ENCODE data around the gene RITA1. TPM values are rescaled to one million over a fixed set of nuclear protein-coding genes. Genes with fewer than 3 reads are reported as not detected.

RITA1 gene
- total and polyA plus RNA-seq, 3 donors from 2014 or later, result 14.3 to 22.1 (median 20.9) TPM

DNA sequence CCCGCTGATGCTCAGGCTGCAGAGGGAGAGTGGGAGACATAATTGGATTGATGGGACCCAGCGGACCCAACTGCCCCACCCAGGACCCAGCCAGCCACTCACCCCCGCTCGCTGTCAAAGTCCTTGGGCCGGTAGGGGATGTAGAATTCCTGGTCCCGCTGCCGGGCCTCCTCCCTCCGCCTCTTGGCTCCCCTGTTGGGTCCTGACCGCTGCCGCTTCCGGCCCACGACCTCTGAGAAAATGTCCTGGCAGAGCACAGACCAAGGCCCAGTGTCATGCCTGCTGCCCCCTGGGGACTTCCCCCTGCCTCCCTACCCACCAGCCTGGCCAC is 22.5 kb upstream of the RITA1 start:
- DNase-seq, result no peak
- intact Hi-C loops (cut with DNase I; ENCODE audit: low total_unique reads), result no loop called here
- Histone ChIP-seq H3K36me3 (ENCODE audit: low read depth, missing control alignments) (no peaks in the 10 kb centered on the region), H3K4me1 (peaks cover 12% of the 10 kb centered on the region), H3K27me3 (no peaks in the 10 kb centered on the region), H3K4me3 (no peak overlapping the region), H3K9me3 (no peaks in the 10 kb centered on the region), H3K27ac (no peak overlapping the region)
- 89 to 91% methylated on average over 6 to 12 of the region's 12 CpGs for WGBS, 2 donors
- TF ChIP-seq, protein P1, sequence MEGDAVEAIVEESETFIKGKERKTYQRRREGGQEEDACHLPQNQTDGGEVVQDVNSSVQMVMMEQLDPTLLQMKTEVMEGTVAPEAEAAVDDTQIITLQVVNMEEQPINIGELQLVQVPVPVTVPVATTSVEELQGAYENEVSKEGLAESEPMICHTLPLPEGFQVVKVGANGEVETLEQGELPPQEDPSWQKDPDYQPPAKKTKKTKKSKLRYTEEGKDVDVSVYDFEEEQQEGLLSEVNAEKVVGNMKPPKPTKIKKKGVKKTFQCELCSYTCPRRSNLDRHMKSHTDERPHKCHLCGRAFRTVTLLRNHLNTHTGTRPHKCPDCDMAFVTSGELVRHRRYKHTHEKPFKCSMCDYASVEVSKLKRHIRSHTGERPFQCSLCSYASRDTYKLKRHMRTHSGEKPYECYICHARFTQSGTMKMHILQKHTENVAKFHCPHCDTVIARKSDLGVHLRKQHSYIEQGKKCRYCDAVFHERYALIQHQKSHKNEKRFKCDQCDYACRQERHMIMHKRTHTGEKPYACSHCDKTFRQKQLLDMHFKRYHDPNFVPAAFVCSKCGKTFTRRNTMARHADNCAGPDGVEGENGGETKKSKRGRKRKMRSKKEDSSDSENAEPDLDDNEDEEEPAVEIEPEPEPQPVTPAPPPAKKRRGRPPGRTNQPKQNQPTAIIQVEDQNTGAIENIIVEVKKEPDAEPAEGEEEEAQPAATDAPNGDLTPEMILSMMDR (IDR thresholded peaks at IDR 0.05), result no peak
- TF ChIP-seq POLR2A (IDR thresholded peaks at IDR 0.05), result no peak

- 96 to 97% methylated on average over 12 to 13 of the region's 13 CpGs for WGBS, 2 donors
- DNase-seq, result no peak
- intact Hi-C loops (cut with DNase I; ENCODE audit: low total_unique reads), result no loop called here
- H3K27ac ChIP-seq, result no peak overlapping the region
- no peaks in the 10 kb centered on the region for H3K27me3 ChIP-seq
- H3K9me3 ChIP-seq, result no peaks in the 10 kb centered on the region
- H3K4me1 ChIP-seq, result peaks cover 13% of the 10 kb centered on the region
- H3K4me3 ChIP-seq, result no peak overlapping the region
- TF ChIP-seq, protein P1 (IDR thresholded peaks at IDR 0.05), result no peak
- TF ChIP-seq POLR2A (IDR thresholded peaks at IDR 0.05), result no peak
- no peaks in the 10 kb centered on the region for H3K36me3 ChIP-seq (ENCODE audit: low read depth, missing control alignments)
Observed at GRCh38 chr12:113164014-113164413, 21.5 kb upstream of the RITA1 start.

DNA sequence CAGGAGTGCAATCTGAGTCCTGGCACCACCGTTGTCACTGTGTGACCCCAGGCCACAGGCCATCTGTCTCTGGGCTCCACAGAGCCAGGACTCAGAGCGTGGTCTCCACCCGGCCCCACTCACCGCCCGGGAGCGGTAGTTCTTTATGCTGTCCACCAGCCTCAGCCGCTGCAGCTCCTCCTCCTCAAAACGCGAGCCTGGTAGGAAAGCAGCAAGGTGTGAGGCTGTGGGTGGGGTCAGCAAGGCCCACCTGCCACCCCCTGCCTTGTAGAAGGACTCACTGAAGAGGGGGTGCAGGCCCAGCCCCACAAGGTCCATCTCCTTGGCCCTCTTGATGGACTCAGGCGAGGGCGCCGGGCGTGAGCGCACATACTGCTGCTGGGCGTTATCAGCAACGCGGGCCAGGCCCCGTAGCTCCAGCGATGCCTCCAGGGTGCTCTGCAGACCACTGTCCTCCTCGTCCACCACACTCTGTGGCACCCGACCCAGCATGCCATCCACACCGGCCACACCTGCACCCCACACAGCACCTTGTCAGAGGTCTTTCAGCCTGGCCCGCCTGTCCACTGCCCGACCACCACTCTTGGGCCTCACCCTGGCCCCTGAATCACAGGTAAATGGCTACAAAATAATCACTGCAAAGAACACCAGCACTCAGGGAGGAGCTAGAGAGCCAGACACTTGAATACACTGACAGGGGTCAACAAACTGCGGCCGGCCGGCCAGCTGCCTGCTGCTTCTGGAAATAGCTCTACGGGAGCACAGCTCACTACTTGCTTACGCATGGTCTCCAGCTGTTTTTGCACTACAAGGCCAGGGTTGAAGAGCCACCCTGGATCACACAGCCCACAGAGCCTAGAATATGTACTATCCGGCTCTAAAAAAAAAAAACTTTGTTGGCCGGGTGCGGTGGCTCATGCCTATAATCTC is 19.7 kb upstream of the RITA1 start:
- Histone ChIP-seq H3K9me3 (no peaks in the 10 kb centered on the region), H3K36me3 (ENCODE audit: low read depth, missing control alignments) (no peaks in the 10 kb centered on the region)

DNA sequence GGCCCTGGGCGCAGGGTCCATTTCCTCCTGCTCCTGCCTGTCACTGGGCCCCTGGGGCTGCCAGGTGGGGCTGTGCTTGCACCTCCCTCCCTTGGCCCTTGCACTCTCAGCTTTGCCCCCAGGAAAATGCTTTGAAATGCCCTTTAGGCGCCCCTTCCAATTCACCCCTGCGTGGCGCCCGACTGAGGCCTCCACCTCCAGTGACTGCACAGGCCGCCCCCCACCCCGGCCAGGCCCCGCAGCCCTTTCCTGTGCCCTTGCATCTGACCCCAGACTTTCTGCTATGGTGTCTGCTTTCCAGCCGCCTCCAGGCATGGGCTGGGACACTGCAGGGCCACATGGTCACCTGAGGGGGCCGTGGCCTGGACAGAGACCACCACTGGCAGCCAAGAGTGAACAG is 17.7 kb upstream of the RITA1 start:
- no peak for DNase-seq
- H3K36me3 ChIP-seq (ENCODE audit: low read depth, missing control alignments), result no peaks in the 10 kb centered on the region
- no peak for TF ChIP-seq POLR2A (IDR thresholded peaks at IDR 0.05)
- TF ChIP-seq, protein P1 (IDR thresholded peaks at IDR 0.05), result no peak
- no peak overlapping the region for H3K4me3 ChIP-seq
- H3K9me3 ChIP-seq, result no peaks in the 10 kb centered on the region
- no peaks in the 10 kb centered on the region for H3K27me3 ChIP-seq
- H3K4me1 ChIP-seq, result peaks cover 7% of the 10 kb centered on the region
- intact Hi-C loops (cut with DNase I; ENCODE audit: low total_unique reads), result no loop called here
- no peak overlapping the region for H3K27ac ChIP-seq
- WGBS, 2 donors, result 89 to 94% methylated on average over 5 to 10 of the region's 10 CpGs

More for the DNA sequence above, 19.7 kb upstream of the RITA1 start:
- TF ChIP-seq, protein P1 (IDR thresholded peaks at IDR 0.05), result no peak
- TF ChIP-seq POLR2A (IDR thresholded peaks at IDR 0.05), result no peak
- WGBS, 2 donors, result 90 to 92% methylated on average over 23 to 32 of the region's 32 CpGs
- Histone ChIP-seq H3K4me3 (no peak overlapping the region), H3K27me3 (no peaks in the 10 kb centered on the region), H3K27ac (no peak overlapping the region), H3K4me1 (peaks cover 13% of the 10 kb centered on the region)
- intact Hi-C loops (cut with DNase I; ENCODE audit: low total_unique reads), result no loop called here
- no peak for DNase-seq

DNA sequence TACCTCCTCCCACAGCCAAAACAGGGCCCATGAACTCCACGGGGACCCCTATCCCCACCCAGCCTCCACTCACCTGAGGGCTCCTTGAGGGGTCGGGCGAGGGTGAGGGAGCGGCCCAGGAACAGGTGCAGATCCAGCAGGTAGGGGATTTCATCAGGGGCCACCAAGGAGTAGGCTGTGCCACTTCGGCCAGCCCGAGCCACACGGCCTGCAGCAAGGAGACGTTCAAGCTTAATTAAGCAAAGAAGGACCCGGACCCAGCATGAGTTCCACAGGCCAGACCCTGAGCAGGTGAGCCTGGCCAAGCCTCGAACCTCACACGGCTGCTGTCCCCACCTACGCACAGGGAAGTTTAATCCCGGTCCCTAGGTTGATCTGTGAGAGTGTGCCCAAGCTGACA is 15.8 kb upstream of the RITA1 start:
- TF ChIP-seq, protein P1 (IDR thresholded peaks at IDR 0.05), result no peak
- TF ChIP-seq POLR2A (IDR thresholded peaks at IDR 0.05), result no peak
- 92 to 96% methylated on average over 5 to 13 of the region's 13 CpGs for WGBS, 2 donors
- Histone ChIP-seq H3K36me3 (ENCODE audit: low read depth, missing control alignments) (no peaks in the 10 kb centered on the region), H3K27ac (no peak overlapping the region), H3K4me1 (peaks cover 12% of the 10 kb centered on the region), H3K4me3 (no peak overlapping the region), H3K27me3 (no peaks in the 10 kb centered on the region), H3K9me3 (no peaks in the 10 kb centered on the region)
- intact Hi-C loops (cut with DNase I; ENCODE audit: low total_unique reads), result no loop called here
- no peak for DNase-seq

All from testis (tissue), 3 donors.